RKO (cell line): Measurements from ENCODE around the gene GIPC3.

Source experiments
- DNase-seq: peaks from one replicate; pipeline ENCODE4 v3.0.0-alpha.2; 2016; ENCODE audit warnings: low spot score

The GIPC3 gene

DNA sequence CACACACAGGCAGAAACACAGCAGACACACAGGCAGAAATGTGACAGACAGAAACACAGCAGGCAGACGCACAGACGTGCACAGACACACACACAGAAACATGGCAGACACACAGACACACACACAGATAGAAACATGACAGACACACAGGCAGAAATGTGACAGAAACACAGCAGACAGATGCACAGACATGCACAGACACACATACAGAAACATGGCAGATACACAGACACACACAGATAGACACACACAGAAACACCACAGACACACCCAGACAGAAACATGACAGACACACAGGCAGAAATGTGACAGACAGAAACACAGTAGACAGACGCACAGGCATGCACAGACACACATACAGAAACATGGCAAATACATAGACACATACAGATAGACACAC, 20.1 kb downstream of the GIPC3 start:
- DNase-seq: no peak

DNA sequence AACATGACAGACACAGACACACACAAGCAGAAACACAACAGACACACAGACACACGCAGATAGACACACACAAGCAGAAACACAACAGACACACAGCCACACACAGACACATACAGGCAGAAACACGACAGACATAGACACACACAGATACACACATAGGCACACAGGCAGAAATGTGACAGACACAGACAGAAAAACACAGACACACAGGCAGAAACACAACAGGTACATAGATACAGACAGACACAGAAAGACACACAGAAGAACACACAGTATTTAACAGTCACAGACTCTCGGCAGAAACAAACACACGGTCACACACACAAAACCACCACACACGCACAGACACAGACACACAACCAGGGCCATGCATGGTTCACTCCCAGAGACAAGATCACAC, 20.5 kb downstream of the GIPC3 start:
- no peak for DNase-seq

DNA sequence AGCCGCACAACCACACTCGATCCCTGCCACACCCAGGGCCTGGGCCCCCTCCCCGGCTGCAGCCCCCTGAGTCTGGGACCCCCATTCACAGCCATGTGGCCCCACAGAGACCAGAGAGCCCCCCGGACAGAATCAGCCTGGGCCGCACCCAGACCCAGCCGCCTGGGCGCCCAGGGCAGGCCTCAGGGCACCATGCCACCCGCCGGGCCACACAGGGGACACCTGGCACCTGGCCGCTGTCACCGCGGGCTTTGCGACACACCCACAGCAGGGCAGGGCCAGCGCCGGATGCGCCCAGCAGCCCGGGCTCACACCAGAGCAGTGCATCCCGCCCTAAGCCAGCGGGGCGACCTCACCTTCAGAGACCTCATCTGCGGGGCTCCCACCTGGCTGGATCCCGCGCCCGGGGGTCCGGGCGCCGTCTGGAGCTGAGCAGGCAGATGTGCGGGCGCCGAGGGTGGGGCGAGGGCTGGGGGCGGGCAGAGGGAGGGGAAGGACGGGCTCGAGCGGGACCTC, 21.0 kb downstream of the GIPC3 start:
- DNase-seq: peak; percentile 37

DNA sequence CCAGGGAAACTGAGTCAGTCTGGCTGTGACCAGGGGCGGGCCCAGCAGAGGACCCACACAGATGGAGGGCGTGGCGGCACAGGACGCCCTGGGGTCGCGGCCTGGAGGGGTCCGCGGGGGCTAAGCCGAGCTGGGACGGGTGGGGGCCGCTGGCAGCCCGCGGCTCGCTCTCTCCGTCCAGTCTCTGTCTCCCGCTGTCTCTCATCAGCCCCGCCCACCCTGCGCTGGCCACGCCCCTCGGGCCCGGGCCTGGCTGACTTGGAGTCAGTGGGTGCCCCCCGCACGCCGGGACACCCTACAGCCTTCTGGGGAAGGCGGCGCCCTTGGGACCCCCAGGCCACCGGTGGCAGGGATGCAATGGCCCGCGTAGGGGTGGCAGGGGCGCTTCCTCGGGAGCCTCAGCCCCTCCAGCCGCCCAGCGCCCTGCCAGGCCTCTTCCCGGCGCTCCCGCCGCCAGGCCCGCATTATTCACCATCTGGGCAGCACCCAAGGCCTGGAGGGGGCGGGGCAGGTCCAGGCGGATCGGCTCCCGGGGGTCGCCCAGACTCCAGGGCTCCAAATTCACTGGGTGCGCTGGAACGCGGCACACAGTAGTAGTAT, 21.5 kb downstream of the GIPC3 start, which contains the start of gene TBXA2R:
TSS of gene TBXA2R (minus strand) at position 186 of the 600 bp plus-strand sequence. CDS start 6,241 bp downstream, outside the sequence.
- DNase-seq: peak; percentile 66

DNA sequence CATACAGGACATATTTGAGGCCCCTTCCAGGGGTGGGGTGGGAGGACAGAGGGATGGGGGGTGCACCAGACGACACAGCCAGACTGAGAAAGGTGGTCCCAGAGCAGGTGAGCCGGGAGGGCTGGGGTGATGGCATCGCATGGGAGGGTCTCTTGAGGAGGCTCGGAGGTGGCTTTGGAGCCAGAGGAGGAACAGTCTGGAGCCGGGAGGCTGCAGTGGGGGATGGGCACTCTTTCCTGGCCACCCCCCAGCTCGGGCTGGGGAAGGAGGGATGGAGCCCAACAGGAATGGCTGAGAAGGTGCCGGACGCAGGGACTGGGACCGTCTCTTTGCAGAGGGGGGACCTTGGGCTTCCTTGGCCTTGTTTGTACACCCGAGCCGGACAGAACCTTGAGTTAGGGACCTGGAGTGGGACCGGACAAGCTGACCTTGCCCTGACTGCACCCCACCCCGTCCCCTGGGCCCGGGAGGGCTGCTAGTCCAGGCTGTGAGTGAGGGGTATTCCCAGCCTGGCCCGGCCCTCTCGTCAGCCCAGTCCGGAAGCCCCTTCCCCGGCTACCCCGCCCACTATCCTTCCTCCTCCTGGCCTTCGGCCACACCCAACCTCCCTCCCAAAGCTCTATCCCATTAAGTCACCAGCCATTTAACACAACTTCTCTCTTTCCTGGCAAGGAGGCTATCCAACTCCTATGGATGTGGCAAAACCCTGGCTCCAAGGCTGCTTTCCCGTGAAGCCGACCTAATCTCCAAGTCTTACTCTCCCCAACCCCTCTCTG, 22.2 kb downstream of the GIPC3 start:
- DNase-seq: no peak

DNA sequence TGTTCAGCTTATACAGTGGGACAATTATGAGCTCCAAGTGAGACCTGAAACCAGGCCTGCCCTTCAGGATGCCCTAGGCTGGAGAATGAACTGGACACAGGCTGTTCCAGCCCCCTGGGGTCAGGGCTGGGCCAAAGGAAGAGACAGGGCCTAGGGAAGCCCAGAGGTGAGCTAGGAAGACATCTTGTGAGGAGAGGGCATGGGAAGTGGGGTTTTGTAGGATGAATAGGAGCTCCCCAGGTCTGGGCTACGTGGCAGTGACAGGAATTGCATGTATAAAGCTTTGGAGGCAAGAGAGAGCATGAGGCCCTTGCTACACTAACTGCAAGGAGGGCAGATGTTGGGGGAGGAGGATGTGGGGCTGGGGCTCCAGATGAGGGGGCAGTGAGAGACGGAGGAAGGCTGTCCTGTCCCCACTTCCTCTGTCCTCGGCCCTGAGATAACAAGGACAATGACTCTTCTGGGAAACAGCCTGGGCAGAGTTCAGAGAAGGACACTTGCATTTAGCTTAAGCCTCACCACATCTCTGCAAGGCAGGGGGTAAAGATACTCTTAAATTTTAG, 22.9 kb downstream of the GIPC3 start:
- DNase-seq: no peak

DNA sequence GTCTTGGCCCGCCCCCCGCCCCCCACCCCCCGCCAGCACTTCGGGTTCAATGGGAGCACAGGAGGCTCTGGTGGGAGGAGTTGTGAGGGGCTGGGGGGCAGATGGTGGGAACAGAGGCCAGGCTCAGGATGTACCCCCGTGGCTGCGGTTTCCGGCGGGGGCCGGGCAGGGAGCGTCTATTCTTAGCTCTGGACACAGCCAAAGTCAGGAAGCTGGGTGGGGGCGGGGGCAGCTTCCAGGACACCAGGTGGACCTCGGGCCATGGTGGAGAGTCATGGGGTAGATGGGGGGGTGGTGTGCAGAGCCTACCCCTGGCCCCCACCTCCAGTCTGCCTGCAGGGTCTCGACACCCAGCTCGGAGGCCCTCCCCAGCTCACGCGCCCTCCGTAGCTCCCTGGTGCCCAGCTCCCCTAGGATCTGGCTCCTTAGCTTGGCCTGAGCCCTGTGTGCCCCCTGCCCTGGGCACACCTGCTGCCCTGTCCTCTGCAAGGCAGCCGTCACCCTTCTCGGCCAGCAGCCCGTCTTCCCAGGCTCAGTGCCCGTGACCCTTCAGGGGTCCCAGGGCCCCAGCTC, 23.6 kb downstream of the GIPC3 start:
- DNase-seq: no peak

DNA sequence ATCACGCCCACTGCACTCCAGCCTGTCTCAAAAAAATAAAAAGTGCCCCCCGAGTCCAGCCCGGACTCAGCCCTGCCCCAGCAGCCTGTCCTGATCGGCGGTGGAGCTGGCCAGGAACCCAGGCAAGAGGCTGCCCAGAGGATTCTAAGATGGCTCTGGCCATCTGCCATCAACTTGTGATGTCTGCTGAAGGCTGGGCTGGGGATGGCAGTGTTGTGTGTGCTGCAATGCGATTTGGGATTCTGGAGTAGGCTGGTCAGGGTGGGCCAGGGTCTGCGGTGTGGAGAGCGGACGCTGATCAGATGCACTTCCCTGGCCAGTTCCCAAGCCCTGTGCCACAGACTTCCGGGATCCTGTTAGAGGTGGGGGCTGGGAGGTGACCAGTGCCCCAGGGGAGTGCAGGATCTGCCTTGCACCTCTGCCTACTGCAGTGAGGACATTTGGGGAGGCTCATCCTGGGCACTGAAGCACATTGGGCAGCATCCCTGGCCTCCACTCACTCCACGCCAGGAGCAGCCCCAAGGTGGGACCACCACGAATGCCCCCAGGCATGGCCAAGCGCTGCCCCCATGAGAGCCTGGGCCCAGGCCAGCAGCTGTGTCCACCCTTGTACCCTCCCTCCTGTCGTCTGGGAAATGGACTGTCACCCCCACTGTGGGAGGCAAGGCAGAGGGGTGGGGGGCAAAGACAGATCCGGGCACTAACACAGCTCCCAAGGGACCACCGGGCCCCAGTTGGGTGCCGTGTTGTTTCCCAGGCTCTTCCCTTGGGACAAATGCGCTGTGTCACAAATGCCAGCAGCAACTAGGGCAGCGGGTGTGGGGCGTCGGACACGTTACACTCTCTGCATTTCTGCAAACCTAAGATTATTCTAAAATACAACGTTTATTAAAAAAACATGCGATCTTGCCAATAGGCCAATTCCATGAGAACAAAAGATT, 24.8 kb downstream of the GIPC3 start:
- DNase-seq: no peak

DNA sequence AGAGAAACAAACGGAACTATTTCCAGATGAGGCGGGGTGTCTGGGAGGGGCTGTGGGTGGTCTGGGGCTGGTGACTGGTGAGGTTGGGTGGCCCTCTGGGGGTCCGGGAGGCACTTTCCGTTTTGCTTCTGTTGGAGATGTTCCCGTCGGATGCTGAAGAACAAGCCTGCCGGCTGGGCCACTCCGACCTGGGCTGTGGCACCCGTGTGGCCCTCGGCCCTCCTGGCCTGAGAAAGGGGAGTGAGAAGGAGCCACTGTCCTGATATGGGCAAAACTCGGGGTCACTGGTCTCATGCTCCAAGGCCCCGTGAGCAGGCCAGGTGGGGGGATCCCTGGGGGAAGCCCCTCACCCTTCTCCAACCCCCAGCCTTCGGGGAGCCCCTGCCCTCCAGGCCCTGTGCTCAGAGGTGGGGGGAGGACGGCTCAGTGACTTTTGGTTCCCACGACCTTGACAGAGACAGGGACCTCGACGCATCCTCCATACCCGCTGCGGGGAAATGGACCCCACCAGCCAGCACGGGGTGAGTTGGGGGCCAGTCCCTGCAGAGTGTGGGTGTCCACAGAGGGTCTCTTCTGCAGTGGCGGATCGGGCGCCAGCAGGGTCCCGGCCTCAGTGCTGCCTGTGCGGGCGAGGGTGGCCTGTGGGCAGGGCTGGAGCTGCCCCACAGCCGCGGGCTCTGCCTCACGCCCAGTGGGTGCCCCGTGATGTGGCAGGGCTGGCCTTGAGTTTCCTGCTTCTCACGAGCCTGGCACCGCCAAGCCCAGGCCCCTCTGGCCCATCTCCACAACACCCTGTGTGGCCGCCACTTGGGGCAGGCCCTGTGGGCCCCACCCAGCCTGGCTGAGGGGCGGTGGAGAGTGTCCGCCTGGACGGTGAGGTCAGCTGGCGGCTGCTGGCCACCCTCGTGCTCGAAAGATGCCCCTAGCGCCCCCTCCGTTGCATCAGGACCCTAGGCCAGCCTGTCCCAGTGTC, 25.8 kb downstream of the GIPC3 start:
- DNase-seq: no peak

DNA sequence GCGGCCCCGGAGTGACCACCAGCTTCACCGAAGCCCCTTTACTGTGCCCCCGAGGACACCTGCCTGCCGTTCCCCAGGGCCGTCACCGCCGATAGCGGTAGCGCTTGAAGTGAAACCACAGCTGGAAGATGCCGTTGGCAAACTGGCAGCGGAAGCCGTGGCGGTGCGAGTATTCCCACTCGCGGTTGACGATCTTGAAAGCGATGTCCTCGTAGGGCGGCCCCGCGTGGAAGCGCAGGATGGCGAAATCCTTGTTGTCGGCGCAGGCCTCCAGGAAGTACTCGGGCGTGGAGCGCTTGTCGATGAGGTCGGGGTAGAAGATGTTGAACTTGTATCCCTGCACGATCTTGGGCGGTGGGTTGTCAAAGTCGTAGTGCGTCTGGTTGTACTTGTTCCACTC, 26.6 kb downstream of the GIPC3 start:
- no peak for DNase-seq

DNA sequence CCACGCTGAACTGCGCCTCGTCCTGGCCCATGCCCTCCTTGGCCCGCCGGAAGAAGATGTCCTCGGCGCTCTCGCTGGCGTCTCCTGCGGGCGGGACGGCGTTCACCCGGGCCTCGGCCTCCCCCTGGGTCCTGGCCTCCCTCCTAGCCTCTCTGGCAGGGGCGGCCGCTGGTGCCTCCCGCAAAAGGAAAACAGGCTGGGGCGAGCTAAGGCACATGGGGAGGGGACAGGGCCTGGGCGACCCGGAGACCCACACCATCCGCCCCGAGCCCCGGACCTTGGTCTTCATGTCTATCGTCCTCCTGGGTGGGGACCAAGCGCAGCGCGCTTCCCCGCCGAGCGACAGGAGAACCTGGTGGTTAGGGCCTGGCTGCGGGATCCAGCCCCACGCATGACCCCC, 27.1 kb downstream of the GIPC3 start:
- DNase-seq: no peak

DNA sequence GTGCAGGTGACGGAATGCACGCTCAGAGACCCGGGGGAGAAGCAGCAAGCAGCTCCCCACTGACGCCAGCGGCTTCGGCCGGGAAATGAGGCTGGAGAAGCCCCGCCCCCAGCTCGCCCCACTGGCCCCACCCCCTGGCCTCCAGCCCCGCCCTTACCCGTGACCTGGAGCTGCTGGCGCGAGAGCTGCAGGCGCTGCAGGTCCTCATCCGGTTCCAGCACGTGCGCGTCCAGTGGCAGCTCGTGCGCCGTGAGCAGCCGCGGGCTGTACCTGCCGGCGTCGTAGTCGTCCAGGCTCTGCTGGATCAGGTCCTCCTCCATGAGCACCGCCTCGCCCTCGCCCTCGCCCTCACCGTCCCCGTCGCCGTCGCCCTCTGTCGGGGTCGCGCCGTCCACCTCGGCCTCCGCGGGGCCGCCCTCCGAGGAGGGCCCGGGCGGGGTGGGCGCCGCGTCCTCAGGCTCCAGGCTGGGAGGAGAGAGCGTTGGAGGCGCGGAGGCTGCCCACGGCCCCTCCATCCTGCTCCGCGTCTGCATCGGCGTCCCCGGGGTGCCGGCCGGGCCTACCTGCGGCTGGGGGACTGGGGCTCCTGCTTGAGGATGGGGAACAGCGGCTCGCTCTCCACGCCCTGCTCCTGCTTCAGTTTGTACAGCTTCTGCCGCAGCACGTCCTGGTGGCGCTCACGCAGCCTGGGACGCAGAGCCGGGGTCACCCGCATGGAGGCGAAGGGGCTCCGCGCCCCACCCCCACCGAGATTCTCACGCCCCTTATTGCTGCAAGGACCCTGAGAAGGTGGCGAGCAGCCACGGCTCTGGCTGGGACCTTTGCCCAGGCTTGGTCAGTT, 27.8 kb downstream of the GIPC3 start:
- no peak for DNase-seq

DNA sequence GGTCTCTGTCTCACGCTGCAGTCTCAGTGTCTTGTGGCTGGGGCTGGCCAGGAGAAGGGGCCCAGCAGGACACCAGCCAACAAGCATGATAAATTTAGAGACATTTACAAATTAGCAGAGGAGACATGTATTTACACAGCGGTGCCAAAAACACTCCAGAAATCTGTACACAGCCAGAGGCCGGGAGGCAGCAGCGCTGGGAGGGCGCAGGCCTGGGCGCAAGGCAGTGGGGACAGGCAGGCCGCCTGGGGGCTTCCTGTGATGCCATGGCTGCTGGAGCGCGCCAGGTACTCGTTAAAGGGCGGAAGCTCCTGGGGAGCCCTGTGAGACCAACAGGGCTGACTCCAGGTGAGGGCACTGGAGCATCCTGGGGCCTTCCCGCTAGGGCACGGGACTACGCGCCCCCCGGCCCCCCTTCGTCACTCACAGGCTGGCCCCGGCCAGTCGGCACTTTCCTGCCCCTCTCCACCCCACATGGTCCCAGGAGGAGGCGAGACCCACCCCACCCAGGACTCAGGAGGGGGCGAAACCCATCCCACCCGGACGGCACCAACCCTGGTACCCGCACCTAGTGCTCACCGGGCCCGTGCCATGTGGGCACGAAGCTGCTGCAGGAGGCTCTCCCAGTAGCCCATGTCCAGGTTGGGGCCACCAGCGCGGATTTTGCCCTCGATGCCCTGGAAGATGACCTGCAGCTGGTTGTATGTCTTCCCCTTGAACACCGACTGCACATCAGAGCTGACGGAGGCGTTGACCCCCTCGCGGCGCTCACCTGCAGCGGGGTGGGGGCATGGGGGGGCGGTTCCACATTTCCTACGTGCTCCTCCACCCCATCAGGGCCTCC, 28.8 kb downstream of the GIPC3 start:
- no peak for DNase-seq

DNA sequence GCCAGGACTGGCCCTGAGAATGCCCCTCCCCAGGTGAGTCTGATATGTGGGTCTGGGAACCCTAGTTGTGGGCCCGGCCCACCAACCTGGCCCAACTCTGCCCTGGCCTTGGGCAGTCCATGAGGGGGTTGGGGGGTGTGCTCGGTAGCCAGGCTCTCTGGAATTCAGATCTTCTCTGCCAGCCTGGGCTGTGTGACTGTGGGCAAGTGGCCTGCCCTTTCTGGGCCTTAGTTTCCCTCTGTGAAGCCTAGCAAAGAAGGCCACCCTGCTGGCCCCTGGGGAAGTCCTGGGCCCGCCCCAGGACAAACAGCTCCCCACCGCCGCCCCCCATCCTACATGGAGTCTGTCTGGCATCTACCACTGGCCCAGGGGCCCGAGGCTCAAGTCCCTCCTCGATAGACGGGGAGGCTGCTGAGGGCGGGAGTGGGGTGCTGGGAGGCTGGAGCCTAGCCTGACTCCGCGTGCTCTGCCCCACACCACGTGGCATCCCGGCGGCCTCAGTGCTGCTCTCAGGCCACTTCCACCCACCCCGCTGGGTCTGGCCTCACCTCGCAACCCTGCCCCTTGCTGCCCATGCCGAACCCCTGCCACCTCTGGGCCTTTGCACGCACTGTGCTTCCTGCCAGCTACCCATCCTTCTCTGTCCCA, 29.7 kb downstream of the GIPC3 start:
- no peak for DNase-seq

DNA sequence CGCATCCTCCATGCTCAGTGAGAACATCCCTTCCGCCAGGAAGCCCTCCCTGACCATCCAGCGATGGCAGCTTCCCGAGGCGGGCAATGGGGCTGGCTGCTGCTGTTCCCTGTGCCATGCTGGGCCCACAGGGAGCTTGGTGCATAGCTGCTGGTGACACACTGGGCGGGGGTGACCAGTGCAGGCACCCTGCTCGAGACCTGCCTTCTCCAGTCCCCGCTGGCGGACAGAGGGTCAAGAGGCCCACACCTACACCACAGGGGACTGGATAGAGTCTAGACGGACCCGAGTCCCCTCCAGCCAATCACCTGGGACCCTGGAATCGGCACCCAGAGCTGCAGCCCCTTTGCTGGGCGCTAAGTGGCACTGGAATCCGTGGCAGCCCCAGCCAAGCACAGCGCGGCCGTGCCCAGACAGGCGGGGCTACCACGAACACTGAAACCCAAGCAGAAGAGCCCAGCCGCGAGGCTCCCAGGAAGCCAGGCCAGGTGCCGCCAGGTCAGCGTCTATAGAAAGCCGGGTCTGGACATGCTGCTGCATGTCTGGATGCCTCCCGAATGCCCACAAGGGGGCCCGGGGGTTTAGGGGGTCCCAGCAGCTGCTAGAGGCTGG, 30.4 kb downstream of the GIPC3 start:
- DNase-seq: no peak

DNA sequence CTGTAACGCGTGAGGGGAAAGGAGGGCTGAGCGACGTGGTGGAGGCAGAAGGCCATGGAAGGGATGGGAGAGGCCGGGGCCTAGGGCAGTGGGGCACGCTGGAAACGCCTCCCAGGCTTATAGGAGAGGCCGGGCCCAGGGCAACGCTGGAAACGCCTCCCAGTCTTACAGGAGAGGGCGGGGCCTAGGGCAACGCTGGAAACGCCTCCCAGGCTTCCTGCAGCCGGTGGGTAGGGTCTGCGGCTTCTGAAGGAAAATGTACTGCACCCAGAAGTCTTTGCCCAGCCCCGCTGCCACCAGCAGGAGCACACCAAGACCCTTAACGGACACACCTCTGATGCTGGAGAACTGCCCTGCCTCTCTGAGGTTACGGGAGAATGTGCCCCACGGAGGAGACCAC, 32.2 kb downstream of the GIPC3 start:
- DNase-seq: no peak

DNA sequence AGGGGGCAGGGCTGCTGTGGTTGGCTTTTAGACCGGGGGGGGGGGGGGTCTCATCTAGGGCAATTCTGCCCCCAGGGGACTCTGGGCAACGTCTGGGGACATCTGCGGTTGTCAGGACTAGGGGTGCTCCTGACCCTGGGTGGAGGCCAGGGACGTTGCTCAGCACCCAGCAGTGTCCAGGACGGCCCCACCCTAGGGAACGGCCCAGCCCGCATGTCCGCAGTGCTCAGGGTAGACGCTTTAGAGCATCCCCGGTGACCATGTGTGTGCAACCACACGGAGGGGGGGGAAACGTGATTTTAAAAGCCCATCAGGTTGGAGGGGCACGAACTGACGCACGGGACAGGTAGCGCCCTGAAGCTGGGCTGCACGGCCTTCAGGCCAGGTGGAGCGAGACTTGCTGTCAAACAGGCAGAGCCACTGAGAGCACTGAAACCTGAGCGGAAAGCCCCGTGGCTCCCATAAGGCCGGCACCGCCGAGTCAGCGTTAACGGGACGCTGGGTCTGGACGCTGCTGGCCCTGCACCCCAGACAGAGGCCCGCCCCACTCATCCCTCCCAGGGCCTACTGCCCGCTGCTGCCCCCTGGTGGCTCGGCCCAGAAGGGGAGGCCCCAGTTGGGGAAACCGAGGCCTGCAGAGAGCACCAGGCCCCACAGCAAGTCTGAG, 33.0 kb downstream of the GIPC3 start:
- DNase-seq: no peak
